Measurements from ENCODE around the gene CHRNA7.

The CHRNA7 gene

GRCh38 chr15:32218666-32219065 lies 188.4 kb downstream of the CHRNA7 start:
- Histone ChIP-seq H3K27ac (no peak overlapping the region), H3K4me3 (no peak overlapping the region)
- TF ChIP-seq CTCF (IDR thresholded peaks at IDR 0.05), result no peak
- no peak for DNase-seq (ENCODE audit: low spot score)

Data from coronary artery (tissue), 2 donors.